Measurements from ENCODE around the gene HTR2C. TPM values are rescaled to one million over a fixed set of nuclear protein-coding genes. Genes with fewer than 3 reads are reported as not detected.

The HTR2C gene
- total RNA-seq, 1 donor from 2014 or later, result 0.34 TPM

GRCh38 chrX:114797494-114797893 is 213.6 kb downstream of the HTR2C start:
- DNase-seq (ENCODE audit: extremely low spot score, unreplicated experiment), result no peak
- TF ChIP-seq CTCF (conservative IDR thresholded peaks at IDR 0.05), result no peak
- H3K36me3 Mint-ChIP-seq, result no peaks in the 10 kb centered on the region
- no peak overlapping the region for H3K27ac Mint-ChIP-seq
- no peaks in the 10 kb centered on the region for H3K4me1 Mint-ChIP-seq (ENCODE audit: unreplicated experiment)
- no peaks in the 10 kb centered on the region for H3K27me3 Mint-ChIP-seq
- no peaks in the 10 kb centered on the region for H3K9me3 Mint-ChIP-seq
- no peak overlapping the region for H3K4me3 Mint-ChIP-seq

- Mint-ChIP-seq H3K4me1 (ENCODE audit: unreplicated experiment) (no peaks in the 10 kb centered on the region), H3K36me3 (no peaks in the 10 kb centered on the region), H3K27me3 (no peaks in the 10 kb centered on the region), H3K27ac (no peak overlapping the region), H3K9me3 (no peaks in the 10 kb centered on the region), H3K4me3 (no peak overlapping the region)
- no peak for DNase-seq (ENCODE audit: extremely low spot score, unreplicated experiment)
- no peak for TF ChIP-seq CTCF (conservative IDR thresholded peaks at IDR 0.05)
Measured at GRCh38 chrX:114798907-114799306, 215.0 kb downstream of the HTR2C start.

- Mint-ChIP-seq H3K4me3 (no peak overlapping the region), H3K4me1 (ENCODE audit: unreplicated experiment) (no peaks in the 10 kb centered on the region)
- DNase-seq (ENCODE audit: extremely low spot score, unreplicated experiment), result no peak
Measured at GRCh38 chrX:114800719-114801118, 216.8 kb downstream of the HTR2C start.

GRCh38 chrX:114819509-114819908 is 235.6 kb downstream of the HTR2C start:
- Mint-ChIP-seq H3K4me1 (ENCODE audit: unreplicated experiment) (no peaks in the 10 kb centered on the region), H3K27me3 (no peaks in the 10 kb centered on the region), H3K4me3 (no peak overlapping the region), H3K36me3 (no peaks in the 10 kb centered on the region), H3K9me3 (no peaks in the 10 kb centered on the region), H3K27ac (no peak overlapping the region)
- DNase-seq (ENCODE audit: extremely low spot score, unreplicated experiment), result no peak
- no peak for TF ChIP-seq CTCF (conservative IDR thresholded peaks at IDR 0.05)

More at GRCh38 chrX:114800719-114801118, 216.8 kb downstream of the HTR2C start:
- Mint-ChIP-seq H3K27me3 (no peaks in the 10 kb centered on the region), H3K27ac (no peak overlapping the region), H3K9me3 (no peaks in the 10 kb centered on the region), H3K36me3 (no peaks in the 10 kb centered on the region)
- TF ChIP-seq CTCF (conservative IDR thresholded peaks at IDR 0.05), result no peak

- no peak for DNase-seq (ENCODE audit: extremely low spot score, unreplicated experiment)
- no peaks in the 10 kb centered on the region for H3K4me1 Mint-ChIP-seq (ENCODE audit: unreplicated experiment)
- no peak for TF ChIP-seq CTCF (conservative IDR thresholded peaks at IDR 0.05)
- no peaks in the 10 kb centered on the region for H3K9me3 Mint-ChIP-seq
- H3K4me3 Mint-ChIP-seq, result no peak overlapping the region
- H3K27me3 Mint-ChIP-seq, result no peaks in the 10 kb centered on the region
- H3K36me3 Mint-ChIP-seq, result no peaks in the 10 kb centered on the region
- no peak overlapping the region for H3K27ac Mint-ChIP-seq
Measured at GRCh38 chrX:114841051-114841450, 257.2 kb downstream of the HTR2C start.

GRCh38 chrX:114842181-114842580 is 258.3 kb downstream of the HTR2C start:
- Mint-ChIP-seq H3K27ac (no peak overlapping the region), H3K27me3 (no peaks in the 10 kb centered on the region), H3K4me1 (ENCODE audit: unreplicated experiment) (no peaks in the 10 kb centered on the region), H3K36me3 (no peaks in the 10 kb centered on the region), H3K9me3 (no peaks in the 10 kb centered on the region), H3K4me3 (no peak overlapping the region)
- DNase-seq (ENCODE audit: extremely low spot score, unreplicated experiment), result no peak
- no peak for TF ChIP-seq CTCF (conservative IDR thresholded peaks at IDR 0.05)
